PC-9 (cell line): ENCODE measurements around the gene PASK. TPM values are rescaled to one million over a fixed set of nuclear protein-coding genes. Genes with fewer than 3 reads are reported as not detected.
A peak's percentile ranks its signal among the peaks of the same experiment; 100 is the strongest.

ENCODE experiments used
- BruUV-seq: library from RNA; stranded (reverse); fragments of 400-500 nt; replicated peaks from 2 replicates; lab custom pipeline; 2021; lab: Mats Ljungman, UMichigan
- CTCF ChIA-PET: fragments of 300-600 bp; sonication (Branson Sonifier 250); formaldehyde crosslinking; loops from one replicate; lab custom pipeline; 2022; ENCODE audit warnings: antibody characterized with exemption; lab: Charles Lee
- POLR2A ChIA-PET: fragments of 300-600 bp; sonication (Branson Sonifier 250); formaldehyde crosslinking; loops from one replicate; lab custom pipeline; 2022; ENCODE audit warnings: antibody characterized with exemption; ENCODE audit not compliant: unreplicated experiment; lab: Charles Lee
- DNase-seq, 2 experiments: peaks; one replicate each; pipeline versions ENCODE4 v3.0.0 to v3.0.0-alpha.2; 2015 to 2022; ENCODE audit warnings: mixed read lengths in 1 of 2
- H2AFZ ChIP-seq: fragments of 200-600 bp; sonication (generic); 2 replicates; pipeline ENCODE4 v1.8.1; 2017; ENCODE audit warnings: antibody characterized with exemption
- H3F3A ChIP-seq: fragments of 200-600 bp; sonication (generic); 2 replicates; pipeline ENCODE4 v1.8.1; 2017; ENCODE audit warnings: antibody characterized with exemption, mild to moderate bottlenecking, low read depth; ENCODE audit not compliant: insufficient read depth
- H3K27ac ChIP-seq: fragments of 200-600 bp; sonication (generic); 2 replicates; pipeline ENCODE4 v1.6.1; 2016; ENCODE audit warnings: mixed run types
- H3K27me3 ChIP-seq: fragments of 200-600 bp; sonication (generic); 2 replicates; pipeline ENCODE4 v1.6.1; 2016; ENCODE audit warnings: low read depth, mixed run types; ENCODE audit not compliant: insufficient read depth
- H3K36me3 ChIP-seq: fragments of 200-600 bp; sonication (generic); 2 replicates; pipeline ENCODE4 v1.6.1; 2016; ENCODE audit warnings: low read depth, mixed run types
- H3K4me1 ChIP-seq: fragments of 200-600 bp; sonication (generic); replicated peaks from 2 replicates; pipeline ENCODE4 v1.6.1; 2016; ENCODE audit warnings: mixed run types; ENCODE audit not compliant: insufficient read depth
- H3K4me2 ChIP-seq: fragments of 200-600 bp; sonication (generic); 2 replicates; pipeline ENCODE4 v1.6.1; 2017; ENCODE audit warnings: mixed run types
- H3K4me3 ChIP-seq: fragments of 200-600 bp; sonication (generic); 2 replicates; pipeline ENCODE4 v1.6.1; 2016; ENCODE audit warnings: mixed run types
- H3K79me2 ChIP-seq: fragments of 200-600 bp; sonication (generic); 2 replicates; pipeline ENCODE4 v1.6.1; 2017; ENCODE audit warnings: low read depth, mixed run types
- H3K9me2 ChIP-seq: fragments of 200-600 bp; sonication (generic); 2 replicates; pipeline ENCODE4 v1.8.1; 2017; ENCODE audit warnings: mild to moderate bottlenecking; ENCODE audit not compliant: insufficient read depth
- H3K9me3 ChIP-seq: fragments of 200-600 bp; sonication (generic); 2 replicates; pipeline ENCODE4 v1.8.1; 2016; ENCODE audit warnings: low read depth; ENCODE audit not compliant: insufficient read depth
- H4K20me1 ChIP-seq: fragments of 200-600 bp; sonication (generic); 2 replicates; pipeline ENCODE4 v1.8.1; 2017; ENCODE audit not compliant: insufficient read depth
- EZH2 ChIP-seq: fragments of 200-600 bp; sonication (generic); IDR thresholded peaks from 2 replicates; pipeline ENCODE4 v1.8.0; 2017; ENCODE audit warnings: antibody characterized with exemption, low read depth
- intact Hi-C: fragments of 100-400 bp; cut with micrococcal nuclease; formaldehyde crosslinking; loops from one replicate; pipeline ENCODE4 v1.10.0; 2022; ENCODE audit not compliant: unreplicated experiment
- total RNA-seq: library from RNA; stranded (reverse); gene quantifications from 2 replicates; pipeline ENCODE4 v1.2.3, GENCODE V29; 2021
- TF ChIP-seq, protein P1 (sequence below): fragments of 200-600 bp; sonication (generic); conservative IDR thresholded peaks from 2 replicates; pipeline ENCODE4 v1.6.1; 2017; ENCODE audit warnings: mixed run types, antibody characterized with exemption, mild to moderate bottlenecking, moderate library complexity

PASK gene
- total RNA-seq, 1 experiment from 2014 or later = 77.5 TPM

DNA sequence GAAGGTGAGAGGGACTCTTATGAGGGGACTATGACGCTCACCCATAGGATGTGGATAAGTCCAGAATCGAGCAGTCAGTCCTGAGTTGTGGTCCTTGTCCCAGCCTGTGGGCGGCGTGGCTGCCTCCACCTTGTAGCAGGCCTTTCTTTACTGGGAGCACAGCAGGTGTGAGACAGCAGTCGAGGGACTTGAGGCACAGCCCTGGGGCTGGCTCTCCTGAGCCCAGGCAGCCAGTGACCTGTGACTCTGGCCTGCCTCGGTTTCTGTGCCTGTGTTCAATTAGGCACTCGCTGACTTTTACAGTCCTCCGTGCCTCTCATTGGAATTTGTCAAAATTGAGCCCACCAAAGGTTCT lies 9.3 kb upstream of the PASK start:
- no TSS peak for BruUV-seq
- CTCF ChIA-PET = no interaction called here

DNA sequence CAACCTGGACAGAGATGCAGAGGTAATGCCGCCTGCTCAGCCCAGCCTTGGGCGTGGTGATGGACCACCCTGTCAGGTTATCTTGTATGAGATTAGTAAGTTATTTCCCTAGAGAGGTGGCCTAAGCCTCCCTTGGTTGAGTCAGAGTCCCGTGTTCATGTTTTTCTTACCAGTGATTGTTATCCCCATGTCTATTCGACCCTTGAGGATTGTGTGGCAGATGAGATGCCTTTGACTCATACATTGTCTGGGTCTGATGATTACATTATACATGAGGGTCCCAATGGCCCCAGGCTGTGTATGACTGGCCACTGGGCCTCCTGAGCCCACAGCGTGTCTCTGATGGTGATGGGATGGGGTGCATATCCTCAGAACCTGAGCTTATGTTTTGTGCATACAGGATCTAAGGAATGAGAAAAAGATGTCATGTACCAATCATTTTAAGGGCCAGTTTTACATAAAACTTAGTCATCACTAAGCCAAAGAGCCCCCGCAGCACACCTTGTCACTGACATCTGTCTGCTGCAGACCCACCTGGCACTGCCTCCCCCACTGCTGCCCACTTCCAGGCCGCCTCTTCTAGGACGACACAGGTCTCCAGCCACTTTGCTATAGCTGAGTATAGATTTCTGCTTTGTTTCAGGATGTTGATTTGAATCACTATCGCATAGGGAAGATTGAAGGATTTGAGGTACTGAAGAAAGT lies 8.7 kb upstream of the PASK start:
- H4K20me1 ChIP-seq = peaks cover 5% of the 10 kb centered on the region
- H3K27ac ChIP-seq = no peak overlapping the region
- no peaks in the 10 kb centered on the region for H3F3A ChIP-seq
- H3K4me3 ChIP-seq = no peak overlapping the region
- H3K4me1 ChIP-seq = no peaks in the 10 kb centered on the region
- H3K4me2 ChIP-seq = no peak overlapping the region
- no peaks in the 10 kb centered on the region for H3K9me2 ChIP-seq
- ChIA-PET POLR2A (no interaction called here), CTCF (no interaction called here)
- peaks cover 3% of the 10 kb centered on the region; the same call in 1 of the 2 replicates for H3K79me2 ChIP-seq
- H2AFZ ChIP-seq = no peak overlapping the region
- no peaks in the 10 kb centered on the region for H3K27me3 ChIP-seq
- intact Hi-C loops = no loop called here
- H3K9me3 ChIP-seq = no peaks in the 10 kb centered on the region
- TF ChIP-seq EZH2 = no peak
- TF ChIP-seq, protein P1, sequence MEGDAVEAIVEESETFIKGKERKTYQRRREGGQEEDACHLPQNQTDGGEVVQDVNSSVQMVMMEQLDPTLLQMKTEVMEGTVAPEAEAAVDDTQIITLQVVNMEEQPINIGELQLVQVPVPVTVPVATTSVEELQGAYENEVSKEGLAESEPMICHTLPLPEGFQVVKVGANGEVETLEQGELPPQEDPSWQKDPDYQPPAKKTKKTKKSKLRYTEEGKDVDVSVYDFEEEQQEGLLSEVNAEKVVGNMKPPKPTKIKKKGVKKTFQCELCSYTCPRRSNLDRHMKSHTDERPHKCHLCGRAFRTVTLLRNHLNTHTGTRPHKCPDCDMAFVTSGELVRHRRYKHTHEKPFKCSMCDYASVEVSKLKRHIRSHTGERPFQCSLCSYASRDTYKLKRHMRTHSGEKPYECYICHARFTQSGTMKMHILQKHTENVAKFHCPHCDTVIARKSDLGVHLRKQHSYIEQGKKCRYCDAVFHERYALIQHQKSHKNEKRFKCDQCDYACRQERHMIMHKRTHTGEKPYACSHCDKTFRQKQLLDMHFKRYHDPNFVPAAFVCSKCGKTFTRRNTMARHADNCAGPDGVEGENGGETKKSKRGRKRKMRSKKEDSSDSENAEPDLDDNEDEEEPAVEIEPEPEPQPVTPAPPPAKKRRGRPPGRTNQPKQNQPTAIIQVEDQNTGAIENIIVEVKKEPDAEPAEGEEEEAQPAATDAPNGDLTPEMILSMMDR = no peak
- H3K36me3 ChIP-seq = peaks cover 24% of the 10 kb centered on the region; the same call in 1 of the 2 replicates
- BruUV-seq = no TSS peak
- DNase-seq = peak in 1 of 2 experiments; percentile 32

More for the DNA sequence above, 9.3 kb upstream of the PASK start:
- peaks cover 24% of the 10 kb centered on the region; the same call in 1 of the 2 replicates for H3K36me3 ChIP-seq
- H3K27me3 ChIP-seq = no peaks in the 10 kb centered on the region
- intact Hi-C loops = no loop called here
- POLR2A ChIA-PET = no interaction called here
- no peaks in the 10 kb centered on the region for H3K4me1 ChIP-seq
- H3K79me2 ChIP-seq = no peaks in the 10 kb centered on the region
- no peak for TF ChIP-seq EZH2
- TF ChIP-seq, protein P1 = no peak
- H3K27ac ChIP-seq = no peak overlapping the region
- H3K4me3 ChIP-seq = no peak overlapping the region
- H4K20me1 ChIP-seq = peaks cover 5% of the 10 kb centered on the region
- no peaks in the 10 kb centered on the region for H3K9me3 ChIP-seq
- DNase-seq = peak in 1 of 2 experiments; percentile 21
- H3K9me2 ChIP-seq = no peaks in the 10 kb centered on the region
- no peak overlapping the region for H3K4me2 ChIP-seq
- no peaks in the 10 kb centered on the region for H3F3A ChIP-seq
- no peak overlapping the region for H2AFZ ChIP-seq

DNA sequence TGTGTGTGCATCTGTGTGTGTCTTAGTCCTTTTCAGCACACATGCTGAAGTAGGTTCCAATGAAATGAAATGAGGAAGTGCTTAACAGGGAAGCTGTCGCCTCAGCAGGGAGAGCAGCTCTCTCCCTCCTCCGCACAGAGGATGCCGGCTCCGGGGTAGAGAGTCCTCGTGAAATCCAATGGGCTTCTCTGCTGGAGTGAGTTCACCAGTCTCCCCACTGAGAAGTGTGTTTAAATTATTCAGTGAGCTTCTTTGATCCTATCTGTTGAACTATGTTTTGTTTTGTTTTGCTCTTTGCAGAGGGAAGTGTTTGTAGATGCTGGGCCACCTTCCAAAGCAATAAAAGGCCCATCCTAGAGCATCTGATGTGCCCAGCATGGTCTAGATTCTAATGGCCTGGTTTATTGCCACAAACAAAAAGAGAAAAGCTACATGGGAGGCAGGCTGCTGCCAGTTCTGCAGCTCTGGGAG lies 7.7 kb upstream of the PASK start:
- DNase-seq = no peak
- intact Hi-C loops = no loop called here
- Histone ChIP-seq H3K27ac (no peak overlapping the region), H4K20me1 (peaks cover 5% of the 10 kb centered on the region), H3K9me2 (no peaks in the 10 kb centered on the region), H3K9me3 (no peaks in the 10 kb centered on the region), H2AFZ (no peak overlapping the region), H3K27me3 (no peaks in the 10 kb centered on the region), H3K4me3 (no peak overlapping the region), H3K4me1 (no peaks in the 10 kb centered on the region), H3F3A (no peaks in the 10 kb centered on the region), H3K4me2 (no peak overlapping the region), H3K36me3 (peaks cover 23% of the 10 kb centered on the region; the same call in 1 of the 2 replicates), H3K79me2 (peaks cover 13% of the 10 kb centered on the region)
- no TSS peak for BruUV-seq
- no peak for TF ChIP-seq EZH2
- TF ChIP-seq, protein P1 = no peak
- ChIA-PET POLR2A (no interaction called here), CTCF (no interaction called here)
